HEK293T (cell line): ENCODE measurements around the gene CLTA.
"Not testable (repeated sequence)": the region's sequence is repeated elsewhere in the genome, so short reads cannot be mapped to it uniquely, and the experiment has no call there.

Source experiments
- CTCF ChIA-PET: fragments of 350-600 bp; formaldehyde crosslinking; extraction: SDS; loops from one replicate; lab custom pipeline; 2021; ENCODE audit warnings: antibody characterized with exemption, inconsistent platforms; lab: Yijun Ruan, JAX
- POLR2A ChIA-PET: fragments of 350-600 bp; formaldehyde crosslinking; extraction: SDS; loops from one replicate; lab custom pipeline; 2020; ENCODE audit warnings: antibody characterized with exemption, inconsistent platforms; lab: Yijun Ruan, JAX
- DNase-seq: peaks from one replicate; pipeline ENCODE4 v3.0.0; 2012; ENCODE audit warnings: mixed read lengths; ENCODE audit errors: extremely low spot score
- ARNT ChIP-seq: fragments of 450-650 bp; IDR thresholded peaks from 2 replicates; pipeline ENCODE4 v1.6.1; 2017; ENCODE audit warnings: mild to moderate bottlenecking
- BHLHE40 ChIP-seq: fragments of 450-650 bp; IDR thresholded peaks from 2 replicates; pipeline ENCODE4 v1.6.1; 2016; ENCODE audit warnings: mild to moderate bottlenecking, moderate library complexity, borderline replicate concordance
- CTBP1 ChIP-seq: fragments of 450-650 bp; IDR thresholded peaks from 2 replicates; pipeline ENCODE4 v1.6.1; 2016; ENCODE audit warnings: borderline replicate concordance
- ELF4 ChIP-seq: fragments of 450-650 bp; IDR thresholded peaks from 2 replicates; pipeline ENCODE4 v1.6.1; 2017; ENCODE audit warnings: antibody characterized with exemption
- FOXA1 ChIP-seq: fragments of 450-650 bp; IDR thresholded peaks from 2 replicates; pipeline ENCODE4 v1.6.1; 2016; ENCODE audit warnings: mild to moderate bottlenecking
- FOXK2 ChIP-seq: fragments of 450-650 bp; IDR thresholded peaks from 2 replicates; pipeline ENCODE4 v1.6.1; 2016; ENCODE audit warnings: mild to moderate bottlenecking
- FOXM1 ChIP-seq: fragments of 450-650 bp; IDR thresholded peaks from 2 replicates; pipeline ENCODE4 v1.6.1; 2017; ENCODE audit warnings: mild to moderate bottlenecking, borderline replicate concordance
- HDGF ChIP-seq: fragments of 450-650 bp; IDR thresholded peaks from 2 replicates; pipeline ENCODE4 v1.6.1; 2017; ENCODE audit warnings: antibody characterized with exemption, borderline replicate concordance
- L3MBTL2 ChIP-seq: fragments of 450-650 bp; conservative IDR thresholded peaks from 2 replicates; pipeline ENCODE4 v1.6.1; 2016; ENCODE audit warnings: mild to moderate bottlenecking
- LEF1 ChIP-seq: fragments of 450-650 bp; IDR thresholded peaks from 2 replicates; pipeline ENCODE4 v1.6.1; 2017; ENCODE audit warnings: mild to moderate bottlenecking, borderline replicate concordance
- NFRKB ChIP-seq: fragments of 450-650 bp; IDR thresholded peaks from 2 replicates; pipeline ENCODE4 v1.6.1; 2016; ENCODE audit warnings: mild to moderate bottlenecking, moderate library complexity
- PKNOX1 ChIP-seq: fragments of 450-650 bp; IDR thresholded peaks from 2 replicates; pipeline ENCODE4 v1.6.1; 2016
- SP1 ChIP-seq: fragments of 450-650 bp; IDR thresholded peaks from 2 replicates; pipeline ENCODE4 v1.6.1; 2017
- SUZ12 ChIP-seq: fragments of 450-650 bp; IDR thresholded peaks from 2 replicates; pipeline ENCODE4 v1.6.1; 2016; ENCODE audit warnings: mild to moderate bottlenecking
- TARDBP ChIP-seq: fragments of 450-650 bp; IDR thresholded peaks from 2 replicates; pipeline ENCODE4 v1.6.1; 2016
- ZNF384 ChIP-seq: fragments of 450-650 bp; IDR thresholded peaks from 2 replicates; pipeline ENCODE4 v1.6.1; 2016

The CLTA gene

DNA sequence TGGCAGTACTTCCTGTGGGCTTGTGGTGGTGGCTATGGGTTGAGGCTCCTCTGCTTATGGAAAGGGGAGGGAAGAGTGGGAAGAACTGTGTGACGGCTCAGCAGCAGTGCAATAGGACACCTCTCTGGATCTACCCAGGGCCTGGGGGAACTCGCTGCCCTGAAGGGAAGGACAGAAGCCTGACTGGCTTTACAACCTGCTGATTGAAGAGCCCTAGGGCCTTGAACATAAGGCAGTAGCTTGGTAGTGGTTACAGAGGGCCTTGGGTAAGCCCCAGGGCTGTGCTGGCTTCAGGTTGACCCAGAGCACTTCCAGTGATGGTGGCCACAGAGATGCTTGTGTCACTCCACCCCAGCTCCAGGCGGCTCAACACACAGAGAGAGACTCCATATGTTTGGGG is 16.0 kb upstream of the CLTA start:
- CTCF ChIA-PET = no interaction called here
- no peak for TF ChIP-seq CTBP1
- TF ChIP-seq ARNT = no peak
- TF ChIP-seq ZNF384 = no peak
- no peak for TF ChIP-seq NFRKB
- no peak for TF ChIP-seq FOXK2
- no peak for TF ChIP-seq L3MBTL2
- TF ChIP-seq FOXM1 = no peak
- no peak for TF ChIP-seq ELF4
- no peak for TF ChIP-seq BHLHE40
- no peak for TF ChIP-seq FOXA1
- TF ChIP-seq SP1 = no peak
- no peak for TF ChIP-seq HDGF
- no peak for TF ChIP-seq LEF1
- no peak for TF ChIP-seq PKNOX1
- no peak for TF ChIP-seq SUZ12
- no peak for TF ChIP-seq TARDBP
- POLR2A ChIA-PET = interaction anchor here (1.6 kb wide), 1 partner anchor 16 kb away, joined by 4 read pairs; no protein-coding TSS in a partner anchor
- DNase-seq = no peak

GRCh38 chr9:36175209-36175608 is 15.5 kb upstream of the CLTA start:
- DNase-seq, POLR2A ChIA-PET, CTCF ChIA-PET: not testable (repeated sequence)

DNA sequence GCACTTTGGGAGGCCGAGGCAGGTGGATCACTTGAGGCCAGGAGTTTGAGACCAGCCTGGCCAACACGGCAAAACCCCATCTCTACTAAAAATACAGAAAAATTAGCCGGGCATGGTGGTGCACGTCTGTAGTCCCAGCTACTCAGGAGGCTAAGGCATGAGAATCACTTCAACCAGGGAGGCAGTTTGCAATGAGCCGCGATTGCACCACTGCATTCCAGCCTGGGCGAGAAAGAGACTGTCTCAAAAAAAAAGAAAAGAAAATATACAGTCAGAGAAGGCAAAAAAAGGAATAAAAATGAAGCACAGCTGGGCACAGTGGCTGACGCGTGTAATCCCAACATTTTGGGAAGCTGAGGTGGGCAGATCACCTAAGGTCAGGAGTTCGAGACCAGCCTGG is 14.2 kb upstream of the CLTA start:
- CTCF ChIA-PET, POLR2A ChIA-PET, DNase-seq: not testable (repeated sequence)

DNA sequence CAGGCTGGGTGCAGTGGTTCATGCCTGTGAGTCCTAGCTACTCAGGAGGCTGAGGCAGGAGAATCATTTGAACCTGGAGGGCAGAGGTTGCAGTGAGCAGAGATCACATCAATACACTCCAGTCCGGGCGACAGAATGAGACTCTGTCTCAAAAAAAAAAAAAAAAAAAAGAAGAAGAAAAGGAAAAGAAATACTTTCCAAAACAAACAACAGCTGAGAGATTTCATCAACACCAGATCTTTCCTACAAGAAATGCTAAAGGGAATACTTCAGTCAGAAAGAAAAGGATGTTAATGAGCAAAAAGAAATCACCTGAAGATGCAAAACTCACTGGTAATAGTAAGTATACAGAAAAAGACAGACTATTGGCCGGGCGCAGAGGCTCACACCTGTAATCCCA is 13.2 kb upstream of the CLTA start:
- CTCF ChIA-PET = no interaction called here
- TF ChIP-seq FOXA1 (no peak), BHLHE40 (no peak), HDGF (no peak), ARNT (no peak), LEF1 (no peak), FOXK2 (no peak), SP1 (no peak), ZNF384 (no peak), PKNOX1 (no peak), CTBP1 (no peak), L3MBTL2 (no peak), TARDBP (no peak), ELF4 (no peak), FOXM1 (no peak), SUZ12 (no peak), NFRKB (no peak)
- no peak for DNase-seq
- POLR2A ChIA-PET = no interaction called here

DNA sequence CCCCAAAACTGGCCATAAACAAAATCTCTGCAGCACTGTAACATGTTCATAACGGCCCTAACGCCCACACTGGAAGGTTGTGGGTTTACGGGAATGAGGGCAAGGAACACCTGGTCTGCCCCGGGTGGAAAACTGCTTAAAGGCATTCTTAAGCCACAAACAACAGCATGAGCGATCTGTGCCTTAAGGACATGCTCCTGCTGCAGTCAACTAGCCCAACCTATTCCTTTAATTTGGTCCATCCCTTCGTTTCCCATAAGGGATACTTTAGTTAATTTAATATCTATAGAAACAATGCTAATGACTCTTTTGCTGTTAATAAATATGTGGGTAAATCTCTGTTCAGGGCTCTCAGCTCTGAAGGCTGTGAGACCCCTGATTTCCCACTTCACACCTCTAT is 10.5 kb upstream of the CLTA start:
- CTCF ChIA-PET, POLR2A ChIA-PET, DNase-seq: not testable (repeated sequence)

- TF ChIP-seq FOXM1 (no peak), ARNT (no peak), LEF1 (no peak), ZNF384 (no peak), PKNOX1 (no peak), HDGF (no peak), SP1 (no peak), L3MBTL2 (no peak), CTBP1 (no peak), SUZ12 (no peak), TARDBP (no peak), ELF4 (no peak), NFRKB (no peak), FOXA1 (no peak), FOXK2 (no peak), BHLHE40 (no peak)
- DNase-seq = no peak
- ChIA-PET CTCF (no interaction called here), POLR2A (no interaction called here)
Observed at GRCh38 chr9:36187414-36187813, 3.3 kb upstream of the CLTA start.

- TF ChIP-seq FOXM1 (no peak), SUZ12 (no peak), TARDBP (no peak), L3MBTL2 (no peak), NFRKB (no peak), CTBP1 (no peak), BHLHE40 (no peak), PKNOX1 (no peak)
- CTCF ChIA-PET = no interaction called here
- no peak for DNase-seq
- POLR2A ChIA-PET = no interaction called here
Observed at GRCh38 chr9:36188212-36188611, 2.5 kb upstream of the CLTA start.
